LNCAP (cell line): ENCODE results near the gene FDXACB1.

Experiments
- CTCF ChIP-seq: fragments of 450-650 bp; IDR thresholded peaks from 2 replicates; pipeline ENCODE4 v1.5.1; 2017; ENCODE audit warnings: mild to moderate bottlenecking

The FDXACB1 gene

GRCh38 chr11:111836721-111837120, 42.2 kb downstream of the FDXACB1 start:
- no peak for TF ChIP-seq CTCF

- TF ChIP-seq CTCF, result no peak
Observed at GRCh38 chr11:111836162-111836561, 42.8 kb downstream of the FDXACB1 start.

- no peak for TF ChIP-seq CTCF
Observed at GRCh38 chr11:111835665-111836064, 43.3 kb downstream of the FDXACB1 start.

GRCh38 chr11:111834432-111835163, 44.4 kb downstream of the FDXACB1 start:
- TF ChIP-seq CTCF, result no peak

GRCh38 chr11:111833524-111833923, 45.4 kb downstream of the FDXACB1 start:
- no peak; the same call in 1 of the 2 replicates for TF ChIP-seq CTCF

GRCh38 chr11:111829185-111829968, 49.6 kb downstream of the FDXACB1 start:
- no peak for TF ChIP-seq CTCF

- no peak for TF ChIP-seq CTCF
Observed at GRCh38 chr11:111826322-111826950, 52.5 kb downstream of the FDXACB1 start.
